GM12801 (cell line): ENCODE measurements around the gene COX7B.

Source experiments
- TF ChIP-seq, protein P1 (sequence below): IDR thresholded peaks from one replicate; pipeline ENCODE4 v1.5.1; 2011; ENCODE audit warnings: control low read depth; ENCODE audit not compliant: insufficient read length; ENCODE audit errors: extremely low read depth

COX7B gene

DNA sequence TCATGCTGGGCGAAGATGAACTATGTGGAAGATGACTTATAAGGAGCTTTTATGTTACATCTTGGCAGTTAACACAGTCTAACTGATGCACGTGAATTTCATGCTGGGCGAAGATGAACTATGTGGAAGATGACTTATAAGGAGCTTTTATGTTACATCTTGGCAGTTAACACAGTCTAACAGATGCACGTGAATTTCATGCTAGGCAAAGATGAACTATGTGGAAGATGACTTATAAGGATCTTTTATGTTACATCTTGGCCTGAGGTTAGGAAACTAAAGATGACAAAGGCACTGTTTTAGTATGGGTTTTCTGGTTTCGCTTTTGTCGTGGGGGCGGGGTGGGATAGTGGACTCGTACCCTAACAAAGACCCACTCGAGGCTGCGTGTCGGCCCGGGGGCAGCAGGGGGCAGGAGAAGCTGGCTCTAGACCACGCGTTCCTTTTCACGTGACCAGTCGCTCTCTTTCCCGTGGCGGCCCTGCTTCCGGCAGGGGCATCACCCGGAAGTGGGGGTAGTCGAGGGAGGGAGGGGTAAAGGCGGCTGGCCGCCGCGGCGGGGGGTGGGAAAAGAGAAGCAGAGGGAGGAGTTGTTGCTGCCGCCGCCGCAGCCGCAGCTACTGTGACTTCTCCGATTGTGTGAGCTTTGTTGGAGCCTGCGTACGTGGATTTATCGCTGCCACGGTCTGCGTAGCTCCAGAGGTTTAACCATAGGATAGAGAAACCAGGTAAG lies 11.0 kb downstream of the COX7B start, which contains the start of gene ATP7A:
TSS of gene ATP7A (plus strand) at position 586 of the 733 bp plus-strand sequence. CDS start 60,949 bp downstream, outside the sequence.
- TF ChIP-seq, protein P1, sequence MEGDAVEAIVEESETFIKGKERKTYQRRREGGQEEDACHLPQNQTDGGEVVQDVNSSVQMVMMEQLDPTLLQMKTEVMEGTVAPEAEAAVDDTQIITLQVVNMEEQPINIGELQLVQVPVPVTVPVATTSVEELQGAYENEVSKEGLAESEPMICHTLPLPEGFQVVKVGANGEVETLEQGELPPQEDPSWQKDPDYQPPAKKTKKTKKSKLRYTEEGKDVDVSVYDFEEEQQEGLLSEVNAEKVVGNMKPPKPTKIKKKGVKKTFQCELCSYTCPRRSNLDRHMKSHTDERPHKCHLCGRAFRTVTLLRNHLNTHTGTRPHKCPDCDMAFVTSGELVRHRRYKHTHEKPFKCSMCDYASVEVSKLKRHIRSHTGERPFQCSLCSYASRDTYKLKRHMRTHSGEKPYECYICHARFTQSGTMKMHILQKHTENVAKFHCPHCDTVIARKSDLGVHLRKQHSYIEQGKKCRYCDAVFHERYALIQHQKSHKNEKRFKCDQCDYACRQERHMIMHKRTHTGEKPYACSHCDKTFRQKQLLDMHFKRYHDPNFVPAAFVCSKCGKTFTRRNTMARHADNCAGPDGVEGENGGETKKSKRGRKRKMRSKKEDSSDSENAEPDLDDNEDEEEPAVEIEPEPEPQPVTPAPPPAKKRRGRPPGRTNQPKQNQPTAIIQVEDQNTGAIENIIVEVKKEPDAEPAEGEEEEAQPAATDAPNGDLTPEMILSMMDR: no peak

DNA sequence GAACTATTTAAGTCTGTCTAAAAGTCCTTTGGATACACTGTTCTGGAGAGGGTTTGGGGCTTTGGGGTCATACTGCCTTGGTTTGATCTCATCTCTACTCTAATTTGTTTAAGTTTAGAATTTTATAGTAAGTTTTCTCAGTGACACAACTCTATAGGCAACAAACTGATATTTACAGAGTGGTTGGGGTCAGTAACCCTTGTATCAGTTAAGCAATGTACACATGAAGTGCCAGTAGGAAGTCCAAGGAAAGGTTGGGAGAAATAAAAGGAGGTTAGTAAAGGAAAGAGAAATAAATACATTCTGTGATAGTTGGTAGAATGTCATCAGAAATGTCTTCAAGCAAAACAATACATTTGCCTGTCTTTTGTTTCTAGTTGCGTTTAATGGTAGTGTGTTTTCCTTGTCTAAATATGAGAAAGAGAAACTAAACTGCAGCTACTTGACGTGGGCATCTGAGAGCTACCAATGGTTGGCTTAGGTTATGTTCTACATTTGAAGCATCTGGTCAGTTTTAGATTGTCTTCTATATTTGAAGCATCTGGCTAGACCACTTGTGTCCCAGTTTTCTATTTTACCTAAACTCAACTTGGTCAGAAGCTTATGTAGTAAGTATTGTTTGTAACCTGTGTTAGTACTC lies 18.1 kb downstream of the COX7B start:
- TF ChIP-seq, protein P1: no peak

DNA sequence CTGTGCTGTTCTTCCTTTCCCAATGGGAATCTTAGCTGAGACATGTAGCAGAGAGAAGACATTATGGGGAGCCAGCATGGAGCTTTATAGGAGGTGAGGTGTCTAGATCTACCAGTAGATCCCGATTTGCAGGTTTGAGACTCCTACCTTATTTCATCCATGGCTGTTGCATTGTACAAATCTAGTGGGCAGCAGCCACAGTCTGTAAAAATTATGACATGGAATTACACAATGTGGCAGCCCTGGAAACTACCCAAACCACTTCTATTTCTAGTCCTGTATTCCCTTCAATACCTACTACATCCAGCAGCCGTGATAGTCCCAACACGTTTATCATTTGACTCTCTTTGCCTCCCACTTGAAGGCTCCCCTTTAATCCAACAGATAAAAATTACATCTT lies 19.3 kb downstream of the COX7B start:
- TF ChIP-seq, protein P1: no peak

DNA sequence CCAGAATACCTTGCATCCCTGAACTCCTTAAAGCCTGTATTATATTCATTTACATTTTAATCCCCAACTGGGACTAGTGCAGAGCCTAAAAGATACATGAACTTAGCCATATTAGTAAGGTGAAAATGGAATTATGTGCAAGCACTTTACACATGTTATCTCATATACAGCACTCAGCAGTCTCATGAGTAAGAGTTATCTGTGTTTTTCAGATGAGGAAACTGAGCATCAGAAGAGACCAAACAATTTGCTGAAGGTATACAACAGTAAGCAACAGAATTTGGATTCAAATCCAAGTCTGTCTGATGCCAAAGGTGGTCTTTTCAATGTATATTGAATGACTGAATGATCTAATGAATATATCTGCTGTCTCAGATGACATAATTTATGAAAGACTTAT lies 23.5 kb downstream of the COX7B start:
- TF ChIP-seq, protein P1: no peak

DNA sequence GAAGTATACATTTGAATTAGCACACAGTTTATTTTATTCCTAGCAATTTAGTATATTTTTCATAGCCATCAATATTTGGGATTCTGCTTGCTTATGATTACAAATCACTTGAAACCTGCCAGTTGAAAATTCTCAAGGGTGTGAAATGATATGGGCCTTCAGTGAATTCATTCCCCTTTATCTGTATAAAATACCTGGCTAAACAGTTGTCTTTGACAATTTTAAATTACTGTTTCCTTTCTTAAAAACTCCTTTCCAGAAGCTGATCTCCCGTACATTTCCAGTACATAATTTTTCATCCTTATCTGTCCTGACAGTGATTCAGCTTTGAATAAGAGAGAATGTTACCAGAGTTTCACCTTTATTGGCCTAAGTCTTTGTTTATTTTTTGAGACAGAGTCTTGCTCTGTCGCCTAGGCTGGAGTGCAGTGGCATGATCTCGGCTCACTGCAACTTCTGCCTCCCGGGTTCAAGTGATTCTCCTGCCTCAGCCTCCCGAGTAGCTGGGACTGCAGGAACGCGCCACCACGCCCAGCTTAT lies 25.1 kb downstream of the COX7B start:
- TF ChIP-seq, protein P1: no peak

GRCh38 chrX:77925764-77926163 lies 26.5 kb downstream of the COX7B start:
- TF ChIP-seq, protein P1: no peak

GRCh38 chrX:77930581-77930980 lies 31.3 kb downstream of the COX7B start:
- TF ChIP-seq, protein P1: no peak
